ENCODE data around the gene BOLA1.

The BOLA1 gene

DNA sequence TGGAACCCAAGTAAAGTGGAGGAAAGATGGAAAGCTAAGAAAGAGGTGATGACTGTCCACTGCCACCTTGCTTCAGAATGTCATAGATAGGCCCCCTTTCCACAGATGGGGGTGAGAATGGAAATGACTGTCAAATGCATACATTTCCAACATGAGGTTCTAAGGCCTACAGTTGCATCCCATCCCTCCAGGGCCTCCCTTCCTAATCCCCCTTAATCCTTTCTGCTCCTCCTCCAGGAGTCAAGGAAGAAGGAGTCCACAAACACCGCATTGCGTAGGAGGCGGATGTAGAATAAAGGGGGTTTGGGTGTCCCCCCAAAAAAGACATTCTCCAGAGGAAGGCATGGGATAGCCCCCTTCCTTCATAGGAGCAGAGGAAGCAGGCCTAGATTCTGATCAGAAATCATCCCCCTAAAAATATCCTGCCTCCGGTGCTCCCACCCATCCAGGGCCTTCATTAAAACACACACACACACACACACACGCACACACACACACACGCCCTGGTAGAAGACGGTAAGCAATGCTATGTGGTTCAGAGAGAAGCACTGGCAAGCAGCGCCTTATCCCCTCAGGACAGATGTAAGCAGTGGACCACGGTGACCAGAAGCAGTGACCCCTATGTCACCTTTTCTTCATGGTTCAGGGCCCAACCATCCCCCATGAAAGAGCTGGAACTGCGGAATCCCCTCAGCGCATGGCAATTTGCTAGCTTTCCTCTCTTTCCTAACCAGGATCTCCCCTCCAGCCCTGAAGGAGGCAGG is 16.2 kb downstream of the BOLA1 start:
- DNase-seq (ENCODE audit: low spot score): no peak
- TF ChIP-seq, protein P1, sequence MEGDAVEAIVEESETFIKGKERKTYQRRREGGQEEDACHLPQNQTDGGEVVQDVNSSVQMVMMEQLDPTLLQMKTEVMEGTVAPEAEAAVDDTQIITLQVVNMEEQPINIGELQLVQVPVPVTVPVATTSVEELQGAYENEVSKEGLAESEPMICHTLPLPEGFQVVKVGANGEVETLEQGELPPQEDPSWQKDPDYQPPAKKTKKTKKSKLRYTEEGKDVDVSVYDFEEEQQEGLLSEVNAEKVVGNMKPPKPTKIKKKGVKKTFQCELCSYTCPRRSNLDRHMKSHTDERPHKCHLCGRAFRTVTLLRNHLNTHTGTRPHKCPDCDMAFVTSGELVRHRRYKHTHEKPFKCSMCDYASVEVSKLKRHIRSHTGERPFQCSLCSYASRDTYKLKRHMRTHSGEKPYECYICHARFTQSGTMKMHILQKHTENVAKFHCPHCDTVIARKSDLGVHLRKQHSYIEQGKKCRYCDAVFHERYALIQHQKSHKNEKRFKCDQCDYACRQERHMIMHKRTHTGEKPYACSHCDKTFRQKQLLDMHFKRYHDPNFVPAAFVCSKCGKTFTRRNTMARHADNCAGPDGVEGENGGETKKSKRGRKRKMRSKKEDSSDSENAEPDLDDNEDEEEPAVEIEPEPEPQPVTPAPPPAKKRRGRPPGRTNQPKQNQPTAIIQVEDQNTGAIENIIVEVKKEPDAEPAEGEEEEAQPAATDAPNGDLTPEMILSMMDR (IDR thresholded peaks at IDR 0.05; ENCODE audit: extremely low read depth, missing control alignments): no peak

DNA sequence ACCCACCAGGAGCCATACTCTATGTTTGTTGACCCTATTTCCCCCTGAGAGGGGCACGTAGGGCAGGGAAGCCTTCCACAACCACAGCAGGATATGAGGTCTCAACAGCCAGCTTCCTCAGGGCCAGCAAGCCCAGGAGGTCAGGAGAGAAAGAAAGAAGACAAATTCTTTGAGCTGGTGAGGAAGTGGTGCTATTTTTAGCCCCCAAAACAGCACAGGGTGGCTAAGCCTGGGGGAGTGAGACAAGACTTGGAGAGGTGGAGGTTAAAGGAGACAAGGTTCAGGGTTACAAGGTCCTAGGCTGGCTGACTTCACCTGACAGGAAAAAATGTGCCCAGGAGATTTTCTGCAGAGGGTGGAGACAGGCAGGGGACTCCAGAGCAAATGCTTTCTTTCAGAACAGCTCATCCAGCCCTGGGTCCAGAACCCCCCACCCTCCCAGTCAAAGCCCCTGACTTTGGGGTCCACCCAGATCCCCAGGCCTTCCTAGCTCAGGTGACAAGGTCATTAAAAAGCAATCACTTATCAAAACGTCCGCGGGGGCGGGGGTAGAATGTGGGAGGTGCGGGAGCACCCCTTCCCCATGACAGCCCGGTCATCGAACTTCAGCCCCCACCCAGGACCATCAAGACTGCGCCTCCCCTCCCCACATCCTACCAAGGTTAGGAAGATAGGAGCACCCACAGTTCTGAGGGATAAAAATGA is 17.0 kb downstream of the BOLA1 start:
- TF ChIP-seq, protein P1 (IDR thresholded peaks at IDR 0.05; ENCODE audit: extremely low read depth, missing control alignments): no peak
- no peak for DNase-seq (ENCODE audit: low spot score)

DNA sequence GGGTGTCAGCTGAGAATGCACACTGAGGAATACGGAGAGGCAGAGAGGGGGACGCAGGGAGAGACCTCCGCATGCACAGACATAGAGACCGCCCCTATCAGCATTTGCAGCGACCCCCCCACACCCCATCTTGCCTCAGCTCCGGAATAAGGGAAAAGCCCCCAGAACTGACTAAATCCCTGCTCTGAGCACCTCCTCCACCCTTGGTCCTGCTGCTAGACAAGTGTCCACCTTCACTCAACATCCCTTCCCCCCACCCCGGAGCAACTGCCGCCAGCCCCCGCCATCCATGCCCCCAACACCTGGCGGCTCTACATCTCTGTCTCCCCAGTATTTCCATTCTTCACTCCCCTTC is 17.5 kb downstream of the BOLA1 start:
- no peak for DNase-seq (ENCODE audit: low spot score)
- TF ChIP-seq, protein P1 (IDR thresholded peaks at IDR 0.05; ENCODE audit: extremely low read depth, missing control alignments): no peak

GRCh38 chr1:149917571-149918144 is 18.3 kb downstream of the BOLA1 start, which contains the start of gene SV2A:
TSS of gene SV2A (minus strand) at chr1:149917844. CDS start at chr1:149913840, 4,004 bp downstream.
- DNase-seq (ENCODE audit: low spot score): peak; percentile 52
- TF ChIP-seq, protein P1 (IDR thresholded peaks at IDR 0.05; ENCODE audit: extremely low read depth, missing control alignments): no peak

- no peak for DNase-seq (ENCODE audit: low spot score)
- TF ChIP-seq, protein P1 (IDR thresholded peaks at IDR 0.05; ENCODE audit: extremely low read depth, missing control alignments): no peak
These were observed 24.3 kb downstream of the BOLA1 start for GRCh38 chr1:149923626-149924025.

GRCh38 chr1:149925345-149925744 is 26.0 kb downstream of the BOLA1 start:
- DNase-seq (ENCODE audit: low spot score): no peak
- TF ChIP-seq, protein P1 (IDR thresholded peaks at IDR 0.05; ENCODE audit: extremely low read depth, missing control alignments): no peak

- TF ChIP-seq, protein P1 (IDR thresholded peaks at IDR 0.05; ENCODE audit: extremely low read depth, missing control alignments): no peak
- no peak for DNase-seq (ENCODE audit: low spot score)
These were observed 26.4 kb downstream of the BOLA1 start for GRCh38 chr1:149925751-149926150.

Data from GM20000 (cell line).